HL-60/S4 (cell line): ENCODE results near the gene TBL1X.

Source experiments
- in situ Hi-C: fragments of 300-500 bp; cut with MboI; formaldehyde crosslinking; loops from 2 replicates; pipeline ENCODE4 v1.14.3; 2022; ENCODE audit warnings: low sequenced_read_pairs

The TBL1X gene

DNA sequence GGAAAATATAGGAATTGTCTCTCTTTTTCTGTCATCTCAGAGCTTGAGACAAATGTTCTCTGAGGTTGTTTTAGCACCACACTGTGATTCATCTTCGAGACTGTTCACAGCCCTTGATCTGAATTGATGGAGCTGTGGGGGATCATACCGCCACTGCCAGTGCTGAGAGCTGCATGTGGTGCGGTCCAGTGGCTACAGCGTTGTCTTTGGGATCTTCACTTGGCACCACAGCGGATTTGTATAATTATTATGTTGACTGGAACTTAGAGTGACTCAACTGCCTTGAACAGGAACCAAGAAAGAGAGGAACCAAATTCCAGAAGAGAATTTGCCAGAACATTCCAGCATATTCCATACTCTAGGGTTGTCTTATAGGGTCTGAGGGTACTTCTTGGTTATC is 29.1 kb downstream of the TBL1X start:
- in situ Hi-C loops, result no loop called here

DNA sequence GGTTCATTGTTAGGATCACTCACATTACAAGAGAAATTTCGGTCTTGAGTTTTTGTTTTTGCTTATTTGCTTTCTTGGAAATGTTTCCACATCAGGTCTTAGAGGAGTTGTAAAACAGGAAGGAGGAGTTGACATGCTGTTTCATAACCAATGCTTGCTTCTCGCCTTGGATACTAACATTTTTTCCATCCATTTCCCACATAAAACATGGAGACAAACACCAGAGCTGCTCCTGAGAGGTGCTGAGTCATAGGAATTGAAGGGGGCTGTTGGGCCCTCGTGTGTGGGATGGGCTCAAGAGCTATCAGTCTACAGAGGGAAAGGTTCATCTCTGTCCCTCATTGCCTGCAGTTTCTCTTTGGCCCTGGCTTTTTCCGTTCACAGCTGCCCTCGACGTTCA is 29.9 kb downstream of the TBL1X start:
- in situ Hi-C loops, result no loop called here

DNA sequence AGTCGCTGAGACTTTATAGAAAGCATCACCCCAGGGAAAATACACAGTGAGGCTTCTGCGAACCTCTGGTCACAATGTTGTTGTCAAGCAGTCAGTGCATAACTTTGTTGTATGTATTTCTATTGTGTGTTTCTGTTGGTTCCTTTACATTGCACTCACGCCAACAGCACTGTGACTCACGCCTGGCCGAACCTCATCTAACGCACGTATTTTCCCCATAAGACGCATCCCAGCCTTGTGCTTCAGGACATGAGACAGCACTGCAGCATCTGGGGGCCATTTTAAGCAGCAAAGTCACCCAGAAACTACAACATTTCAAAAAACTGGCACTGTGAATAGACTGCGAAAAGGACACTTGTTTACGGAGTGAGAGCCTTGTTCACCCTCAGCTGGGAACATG is 30.6 kb downstream of the TBL1X start:
- in situ Hi-C loops, result no loop called here

DNA sequence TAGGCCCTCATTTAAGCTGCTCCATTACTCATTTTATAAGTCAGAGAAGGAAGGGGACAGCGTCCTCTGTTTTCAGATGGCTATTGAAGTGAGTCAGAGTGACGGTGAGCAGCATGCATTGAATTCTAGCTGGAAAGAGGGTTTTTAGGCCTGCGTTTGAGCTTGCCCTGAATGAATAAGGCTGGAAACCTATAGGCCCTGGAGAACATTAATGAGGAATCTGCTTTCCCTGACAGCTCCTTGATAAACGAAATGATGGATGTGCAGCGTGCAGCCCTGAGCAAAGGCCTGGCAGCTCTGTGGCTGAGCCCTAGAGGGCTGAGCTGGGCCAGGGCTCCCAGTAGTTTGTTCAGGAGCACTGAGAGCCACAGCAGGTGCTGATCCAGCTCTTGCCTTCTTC is 33.4 kb downstream of the TBL1X start:
- in situ Hi-C loops, result no loop called here

DNA sequence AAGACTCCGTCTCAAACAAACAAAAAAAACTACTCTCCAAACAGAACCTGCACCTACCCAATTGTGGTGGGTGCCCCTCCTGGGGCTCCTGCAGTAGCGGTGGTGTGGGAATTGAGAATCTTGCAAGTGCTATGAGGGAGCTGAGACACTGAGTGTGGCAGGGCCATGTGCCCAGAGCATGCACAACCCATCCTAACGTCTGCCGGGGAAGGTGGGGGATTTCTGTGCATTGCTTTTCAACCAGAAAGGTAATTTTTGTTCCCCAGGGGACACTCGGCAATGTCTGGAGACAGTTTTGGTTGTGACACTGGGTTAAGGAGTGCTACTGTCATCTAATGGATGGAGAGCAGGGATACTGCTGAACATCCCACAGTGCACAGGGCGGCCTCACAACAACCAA is 35.7 kb downstream of the TBL1X start:
- in situ Hi-C loops, result no loop called here

DNA sequence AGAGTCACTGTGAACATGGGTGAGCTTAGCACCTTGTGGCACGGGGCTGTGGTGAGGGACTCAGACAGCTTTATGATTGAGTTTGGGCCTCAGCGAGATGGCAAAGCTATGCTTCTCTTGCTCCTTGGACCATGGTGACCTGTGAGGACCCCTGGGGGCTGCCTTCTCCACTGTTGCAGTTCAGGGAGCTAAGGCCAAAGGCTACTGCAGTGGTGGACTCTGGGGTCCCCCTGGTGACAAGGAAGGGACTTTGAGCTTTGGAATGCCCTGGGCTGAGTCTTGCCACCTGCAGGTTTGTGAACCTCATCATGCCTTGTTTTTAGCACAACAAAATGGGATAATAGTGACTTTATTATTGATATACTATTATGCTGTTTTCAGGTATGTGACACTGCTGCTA is 36.5 kb downstream of the TBL1X start:
- in situ Hi-C loops, result no loop called here

DNA sequence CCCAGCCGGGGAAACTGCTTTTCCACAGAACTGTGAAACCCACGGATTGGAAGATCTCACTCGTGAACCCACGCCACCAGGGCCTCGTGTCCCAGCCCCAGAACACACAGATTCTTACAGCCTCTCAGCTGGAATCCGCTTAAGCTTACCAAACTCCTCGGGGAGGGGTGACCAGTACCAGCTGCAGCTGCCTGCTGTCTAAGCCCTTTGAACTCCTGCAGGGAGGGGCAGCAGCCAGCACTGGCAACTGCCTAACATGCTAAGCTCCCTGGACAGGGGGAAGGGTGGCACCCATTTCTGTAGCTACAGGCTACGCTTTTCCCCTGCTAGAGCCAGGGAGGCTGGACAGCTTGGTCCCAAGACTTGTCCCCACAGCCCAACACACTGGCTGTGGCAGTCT is 38.4 kb downstream of the TBL1X start:
- in situ Hi-C loops, result no loop called here

DNA sequence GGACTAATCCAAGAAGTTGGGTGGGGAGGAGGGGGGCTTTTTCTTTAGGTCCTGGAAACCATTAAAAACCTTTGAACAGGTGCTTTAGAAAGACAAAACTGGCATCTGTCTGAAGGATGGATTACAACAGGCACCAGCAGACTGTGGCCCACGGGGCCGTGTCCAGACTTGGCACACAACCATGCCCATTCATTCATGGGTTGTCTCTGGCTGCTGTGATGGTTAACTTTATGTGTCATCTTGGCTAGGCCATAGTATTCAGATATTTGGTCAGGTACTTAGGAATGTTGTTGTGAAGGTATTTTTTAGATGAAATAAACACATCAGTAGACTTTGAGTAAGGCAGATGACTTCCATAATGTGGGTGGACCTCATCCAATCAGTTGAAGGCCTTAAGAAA is 45.5 kb downstream of the TBL1X start:
- in situ Hi-C loops, result no loop called here

DNA sequence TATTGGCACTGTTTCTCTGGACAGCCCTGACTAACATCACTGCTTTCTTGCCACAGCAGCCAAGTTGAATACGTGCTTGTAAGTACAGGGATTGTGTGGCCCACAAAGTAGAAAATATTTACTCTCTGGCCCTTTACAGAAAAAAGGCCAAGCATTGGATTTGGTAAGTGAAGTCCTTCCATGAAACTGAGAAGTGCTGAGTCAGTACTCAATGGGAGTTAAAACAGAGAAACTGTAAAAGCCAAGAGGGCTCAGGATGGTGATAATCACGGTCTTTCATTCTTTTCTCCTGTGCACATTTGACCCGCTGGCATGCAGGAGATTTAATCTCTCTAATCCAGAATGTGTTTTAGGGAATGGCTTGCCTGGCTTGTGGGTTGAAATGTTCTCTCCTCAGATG is 46.1 kb downstream of the TBL1X start:
- in situ Hi-C loops, result no loop called here

DNA sequence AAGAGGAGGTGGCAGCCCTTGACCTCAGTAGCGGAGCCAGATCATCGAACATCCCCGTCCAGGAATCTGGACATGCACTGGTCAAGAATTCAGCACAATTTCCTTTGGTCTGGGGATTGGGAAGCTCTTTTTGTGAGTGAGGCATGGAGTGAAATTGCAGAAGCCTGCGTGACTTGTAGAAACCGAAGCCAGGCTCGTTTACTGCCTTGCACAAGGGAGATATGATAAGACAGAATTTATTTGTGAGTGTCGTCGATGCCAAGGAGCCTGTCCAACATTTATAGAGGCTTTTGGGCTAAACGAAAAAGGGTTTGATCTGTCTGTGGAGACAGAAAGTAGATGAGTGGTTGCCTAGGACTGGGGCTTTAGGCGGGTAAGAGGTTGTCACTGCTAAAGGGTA is 50.6 kb downstream of the TBL1X start:
- in situ Hi-C loops, result no loop called here

DNA sequence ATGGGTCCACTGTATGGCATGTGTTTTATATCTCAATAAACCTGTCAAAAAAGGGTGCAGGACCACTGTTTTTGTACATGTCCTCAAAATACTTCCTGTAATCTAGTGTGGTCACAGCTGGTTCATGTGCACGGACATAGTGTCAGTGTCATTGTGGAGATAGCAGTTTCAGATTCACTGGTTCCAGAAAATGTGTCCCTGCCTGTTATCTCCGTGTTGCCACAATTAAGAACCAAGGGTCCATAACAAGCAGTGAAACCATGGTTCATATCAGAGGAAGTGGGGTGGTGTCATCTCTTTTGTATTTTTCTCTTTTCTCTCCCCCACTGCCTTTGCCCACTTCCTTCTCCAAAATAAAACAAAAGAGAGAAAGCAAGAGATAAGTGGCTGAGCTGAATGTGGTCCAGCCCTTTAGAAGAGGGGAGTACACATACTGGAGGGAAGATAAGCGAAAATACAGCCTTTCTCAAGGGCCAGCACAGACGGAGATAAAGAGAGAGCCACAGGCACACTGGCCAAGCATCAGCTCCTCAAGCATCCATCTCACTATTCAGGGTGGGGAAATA is 51.2 kb downstream of the TBL1X start:
- in situ Hi-C loops, result no loop called here

DNA sequence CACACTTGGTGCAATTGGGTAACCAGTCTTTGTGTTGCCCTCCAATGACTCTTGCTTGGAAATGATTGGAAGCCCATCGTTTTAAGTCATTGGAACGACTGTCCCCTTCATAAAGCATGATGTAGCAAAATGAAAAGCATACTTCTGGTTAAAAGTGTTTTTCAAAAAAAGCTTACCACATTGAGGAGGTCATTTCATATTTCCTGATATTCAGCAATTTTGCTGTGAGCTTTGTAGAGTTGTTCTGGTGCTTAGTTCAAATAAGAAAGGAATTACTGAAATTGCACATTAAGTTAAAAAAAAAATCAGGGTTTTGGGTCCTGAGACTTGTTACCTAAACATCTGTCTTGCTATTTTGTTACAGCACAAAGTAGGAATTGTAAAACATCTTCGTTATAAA is 51.8 kb downstream of the TBL1X start:
- in situ Hi-C loops, result no loop called here

DNA sequence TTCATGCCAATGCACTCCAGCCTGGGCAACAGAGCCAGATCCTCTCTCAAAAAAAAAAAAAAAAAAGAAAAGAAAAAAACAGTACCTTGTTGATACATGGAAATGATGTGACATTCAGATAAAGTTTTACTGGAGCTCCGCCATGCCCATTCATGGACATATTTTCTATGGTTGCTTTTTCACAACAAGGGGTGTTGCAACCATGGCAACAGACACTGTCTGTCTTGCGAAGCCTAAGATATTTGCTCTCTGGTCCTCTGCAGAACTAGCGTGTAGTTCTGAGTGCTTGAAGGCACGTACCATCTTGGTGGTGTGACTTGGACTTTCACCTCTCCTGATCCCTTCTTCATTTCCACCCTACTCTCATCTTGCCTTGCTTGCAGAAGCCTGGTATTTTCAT is 53.2 kb downstream of the TBL1X start:
- in situ Hi-C loops, result no loop called here

DNA sequence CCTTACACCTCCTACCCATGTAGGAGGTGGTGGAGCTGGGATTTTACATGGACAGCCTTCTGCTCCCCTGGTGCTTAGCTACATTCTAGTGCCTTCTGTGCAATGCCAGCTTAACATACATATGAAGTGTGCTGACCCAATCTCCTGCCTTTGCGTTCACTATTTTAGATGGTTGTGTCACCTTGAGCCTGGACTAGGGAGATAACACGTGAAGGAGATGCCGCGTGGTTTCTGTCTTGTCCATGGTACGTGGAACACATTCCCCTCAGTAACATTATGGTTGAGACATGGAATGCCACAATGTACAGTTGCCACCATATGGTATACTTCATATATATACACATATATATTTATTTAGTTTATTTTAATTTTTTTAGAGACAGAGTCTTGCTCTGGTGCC is 54.0 kb downstream of the TBL1X start:
- in situ Hi-C loops, result no loop called here

DNA sequence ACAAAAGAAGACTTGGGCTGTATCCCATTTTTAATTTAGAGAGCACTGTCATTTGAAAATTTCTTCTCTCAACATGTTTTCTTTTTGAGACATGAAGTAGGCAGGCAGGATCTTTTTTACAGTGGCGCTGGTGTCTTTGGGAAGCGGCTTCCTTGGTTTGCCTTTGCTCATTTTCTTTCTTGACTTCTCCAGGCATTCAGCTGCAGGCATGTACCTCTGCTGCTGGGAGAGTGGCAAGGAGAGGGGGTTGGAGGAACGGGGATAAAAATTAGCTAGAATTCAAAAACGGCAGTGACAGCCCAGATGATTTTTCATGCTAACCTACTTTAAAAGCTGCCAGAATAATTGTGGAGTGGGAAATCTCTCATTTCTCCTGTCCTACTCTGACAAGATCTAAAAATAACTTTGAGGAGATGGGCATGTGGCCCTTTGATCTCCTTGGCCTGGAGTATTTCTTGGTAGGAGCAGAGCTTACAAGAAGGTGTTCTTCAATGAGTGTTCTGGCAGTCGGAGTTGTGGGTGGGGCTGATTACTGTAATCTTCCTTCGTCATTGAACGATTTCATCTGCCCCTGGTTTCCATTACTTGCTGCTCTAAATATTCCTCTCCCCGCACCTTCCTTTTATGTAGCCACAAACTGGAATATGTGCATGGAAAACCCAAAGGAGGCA is 54.8 kb downstream of the TBL1X start:
- in situ Hi-C loops, result no loop called here

DNA sequence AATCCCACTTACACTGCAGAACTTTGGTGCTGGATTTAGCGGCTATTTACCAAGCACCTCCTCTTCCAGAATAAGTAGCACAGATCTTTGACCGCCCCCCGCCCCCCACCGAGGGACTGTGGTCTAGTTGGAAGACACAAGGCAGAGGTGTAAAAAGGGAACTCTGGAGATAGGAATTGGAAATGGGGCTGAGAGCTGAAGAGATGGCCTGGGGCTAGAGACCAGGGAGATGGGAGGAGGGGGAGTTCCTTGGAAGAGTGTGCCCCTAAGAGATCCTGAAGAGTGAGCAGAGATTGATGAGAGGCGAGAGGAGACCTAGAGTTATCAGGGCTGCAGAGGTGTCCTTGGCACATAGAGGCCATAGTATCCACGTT is 55.3 kb downstream of the TBL1X start:
- in situ Hi-C loops, result no loop called here

DNA sequence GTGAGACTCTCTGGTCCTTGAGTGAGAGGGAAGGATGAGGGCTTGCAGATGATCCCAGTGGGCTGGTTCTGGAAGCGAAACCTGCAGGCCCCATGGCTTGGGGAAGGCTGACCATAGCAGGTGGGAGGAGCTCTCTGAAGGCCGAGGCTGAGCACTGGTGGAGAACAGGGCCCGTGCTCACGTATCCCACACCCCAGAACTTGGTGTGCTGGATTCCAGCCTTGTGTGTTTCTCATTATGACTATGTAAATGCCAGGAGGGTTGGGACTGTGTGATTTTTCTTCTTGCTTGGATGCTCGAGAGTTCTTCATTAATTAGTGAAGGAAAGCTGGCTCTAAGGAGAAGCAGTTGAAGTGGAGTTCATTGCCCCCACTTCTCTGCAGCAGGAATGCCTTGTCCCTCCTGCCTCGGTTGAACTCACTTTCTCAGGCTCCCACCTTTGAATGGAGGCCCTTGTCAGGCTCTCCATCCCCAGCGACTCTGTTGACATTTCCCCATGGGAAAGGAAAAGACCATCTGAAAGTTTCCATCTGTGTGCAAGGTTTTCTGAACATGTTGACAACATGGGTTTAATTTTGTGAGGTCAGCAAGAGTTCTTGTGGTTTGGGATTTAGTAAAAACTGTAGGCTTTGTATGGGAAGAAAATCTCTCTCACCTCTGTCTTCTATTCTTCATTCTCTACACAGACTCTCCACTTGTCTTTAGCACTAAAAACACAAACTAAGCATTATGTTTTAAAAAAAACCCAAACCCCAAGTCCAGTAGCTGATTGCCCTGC is 57.7 kb downstream of the TBL1X start:
- in situ Hi-C loops, result no loop called here

DNA sequence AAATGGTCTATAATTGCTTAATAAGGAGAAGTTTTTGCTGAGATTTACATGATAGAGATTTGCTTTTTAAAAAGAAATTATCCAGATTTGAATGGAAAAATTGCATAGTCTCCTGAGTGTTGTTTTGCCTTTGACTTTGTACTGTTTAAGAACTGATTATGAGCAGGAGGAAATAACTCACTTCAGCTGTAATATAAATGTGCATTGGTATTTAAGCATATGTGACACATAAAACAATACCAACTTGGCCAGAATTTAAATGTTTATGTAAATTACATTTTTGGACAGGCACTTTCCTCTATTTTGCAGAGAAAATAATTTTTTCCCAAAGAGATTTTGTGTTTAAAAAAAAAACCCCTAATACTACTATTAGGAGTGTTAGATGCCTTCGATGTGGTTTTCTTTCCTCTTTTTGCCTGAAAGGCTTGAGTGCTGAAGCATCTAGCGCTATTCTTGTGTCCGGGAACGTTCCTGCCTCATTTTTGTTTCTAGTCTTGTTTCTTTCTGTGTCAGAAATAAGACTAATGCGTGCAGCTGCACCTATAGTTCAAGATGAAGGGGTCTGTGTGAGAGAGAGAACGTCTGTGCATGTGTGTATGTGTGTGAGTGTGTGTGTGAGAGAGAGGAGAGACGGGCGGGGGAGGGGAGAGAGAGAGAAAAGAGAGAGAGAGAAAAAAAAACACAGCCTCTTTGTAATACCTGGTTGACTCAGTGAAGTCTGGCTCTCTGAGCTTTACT is 60.8 kb downstream of the TBL1X start:
- in situ Hi-C loops, result no loop called here

DNA sequence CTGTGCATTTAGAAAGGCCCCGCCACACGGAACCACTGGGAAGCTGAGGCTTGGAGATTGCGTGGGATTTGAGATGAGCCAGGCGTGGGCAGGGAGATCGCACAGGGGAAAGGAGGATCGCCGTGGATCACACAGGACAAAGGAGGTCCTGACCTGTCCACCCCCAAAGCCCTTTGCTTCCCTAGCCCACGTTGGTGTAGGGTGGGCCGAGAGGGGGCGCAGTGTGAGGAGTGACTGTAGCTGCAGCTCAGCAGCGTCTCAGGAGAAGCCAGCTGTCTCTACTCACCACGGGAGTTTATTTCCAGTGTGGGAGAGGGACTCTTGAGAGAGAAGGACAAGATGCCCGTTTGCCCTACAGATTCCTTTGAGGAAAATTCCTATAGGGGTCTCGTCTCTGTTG is 62.1 kb downstream of the TBL1X start:
- in situ Hi-C loops, result no loop called here

DNA sequence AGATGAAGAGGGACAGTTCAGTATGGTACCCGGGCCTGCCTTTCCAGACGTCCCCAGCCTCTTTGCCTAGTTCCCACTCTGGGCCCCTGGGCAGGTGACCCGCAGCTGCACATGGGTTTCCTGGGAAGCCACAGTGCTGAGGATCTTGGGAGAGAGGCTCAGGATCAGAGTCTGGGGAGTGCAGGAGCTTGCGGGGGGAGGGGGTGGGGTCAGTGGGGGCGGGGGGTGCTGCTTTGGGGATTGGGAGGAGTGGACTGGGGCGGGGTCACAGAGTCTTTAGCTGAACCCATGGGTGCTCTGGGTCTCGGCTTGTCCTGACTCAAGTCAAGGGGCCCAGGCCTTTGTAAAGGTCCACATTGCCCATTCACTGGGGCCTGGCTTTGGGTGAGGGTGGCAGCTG is 63.6 kb downstream of the TBL1X start:
- in situ Hi-C loops, result no loop called here

DNA sequence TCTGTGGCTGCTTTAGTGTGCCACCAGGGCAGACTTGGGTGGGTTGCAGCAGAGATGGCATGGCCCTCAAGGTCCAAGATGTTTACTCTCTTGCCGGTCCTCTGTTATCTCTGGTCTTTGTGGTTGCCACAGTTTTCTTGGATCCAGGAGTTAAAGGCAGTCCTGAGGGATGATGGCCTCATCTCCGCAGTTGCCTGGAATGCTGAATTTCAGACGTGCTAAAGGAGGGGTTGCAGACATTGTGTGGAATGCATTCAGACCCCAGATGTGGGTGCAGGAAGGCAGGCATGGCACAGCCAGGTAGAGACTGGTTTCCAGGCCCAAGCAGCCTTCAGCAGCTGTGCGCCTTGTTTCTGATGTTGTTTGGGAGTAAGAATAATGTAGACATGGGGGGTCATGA is 64.4 kb downstream of the TBL1X start:
- in situ Hi-C loops, result no loop called here

DNA sequence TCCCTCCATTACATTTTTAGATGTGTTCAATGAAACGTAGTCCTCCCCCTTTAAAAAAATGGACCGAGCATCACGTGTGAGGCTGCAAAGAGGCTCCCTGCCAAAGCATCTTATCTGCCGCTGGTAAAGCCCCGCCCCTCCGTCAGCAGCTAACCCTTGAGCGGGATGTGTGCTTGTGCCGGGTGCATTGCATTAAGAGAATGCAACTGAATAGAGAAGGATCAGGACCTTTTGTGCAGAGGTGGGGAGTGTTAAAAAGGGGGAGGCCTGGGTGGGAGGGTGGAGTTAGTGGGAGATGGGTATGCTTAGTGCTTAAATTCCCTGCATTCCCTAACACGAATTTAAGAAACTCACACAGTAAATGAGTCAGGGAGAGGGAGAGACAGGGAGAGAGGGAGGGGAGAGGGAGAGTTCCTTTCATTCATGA is 66.0 kb downstream of the TBL1X start:
- in situ Hi-C loops, result no loop called here
